Endothelial cell (in vitro differentiated cells): ENCODE data around the gene ZSWIM5. TPM values are rescaled to one million over a fixed set of nuclear protein-coding genes. Genes with fewer than 3 reads are reported as not detected.
"Not testable (repeated sequence)": the region's sequence is repeated elsewhere in the genome, so short reads cannot be mapped to it uniquely, and the experiment has no call there.

Experiments
- DNase-seq: peaks from one replicate; pipeline ENCODE4 v3.0.0; 2021; ENCODE audit warnings: low spot score
- H3K27ac Mint-ChIP-seq: one replicate; pipeline ENCODE4 v1.8.0; 2021; ENCODE audit warnings: mixed read lengths, inconsistent platforms; ENCODE audit not compliant: unreplicated experiment
- H3K27me3 Mint-ChIP-seq: one replicate; pipeline ENCODE4 v1.8.0; 2021; ENCODE audit warnings: mild to moderate bottlenecking, moderate library complexity, mixed read lengths, inconsistent platforms; ENCODE audit not compliant: unreplicated experiment
- H3K36me3 Mint-ChIP-seq: one replicate; pipeline ENCODE4 v1.8.0; 2021; ENCODE audit warnings: mild to moderate bottlenecking, low read depth, mixed read lengths, inconsistent platforms; ENCODE audit not compliant: unreplicated experiment
- H3K4me1 Mint-ChIP-seq: one replicate; pipeline ENCODE4 v1.8.0; 2021; ENCODE audit warnings: mild to moderate bottlenecking, mixed read lengths, inconsistent platforms; ENCODE audit not compliant: unreplicated experiment
- H3K4me3 Mint-ChIP-seq: one replicate; pipeline ENCODE4 v1.8.0; 2021; ENCODE audit warnings: mild to moderate bottlenecking, mixed read lengths, inconsistent platforms; ENCODE audit not compliant: unreplicated experiment
- H3K9me3 Mint-ChIP-seq: one replicate; pipeline ENCODE4 v1.8.0; 2021; ENCODE audit warnings: mixed read lengths, inconsistent platforms; ENCODE audit not compliant: unreplicated experiment
- CTCF ChIP-seq: fragments of 200-600 bp; sonication (generic); IDR thresholded peaks from one replicate; pipeline ENCODE4 v1.5.0; 2021; ENCODE audit warnings: antibody characterized with exemption; ENCODE audit not compliant: unreplicated experiment
- total RNA-seq: library from RNA; stranded (reverse); fragmentation: NEBNext Ultra II Directional; extraction: Animal tissue kit (Norgen Biotek cat#: 25700); gene quantifications from one replicate; pipeline ENCODE4 v1.2.1, GENCODE V29; 2021; ENCODE audit not compliant: unreplicated experiment

Gene ZSWIM5
- total RNA-seq, 1 donor from 2014 or later: 6.6 TPM

GRCh38 chr1:45112661-45113060 lies 93.7 kb downstream of the ZSWIM5 start:
- Mint-ChIP-seq H3K27ac (no peak overlapping the region), H3K4me3 (no peak overlapping the region), H3K36me3 (peaks cover 11% of the 10 kb centered on the region), H3K27me3 (peaks cover 3% of the 10 kb centered on the region), H3K9me3 (no peaks in the 10 kb centered on the region), H3K4me1 (no peaks in the 10 kb centered on the region)
- DNase-seq: no peak
- TF ChIP-seq CTCF: no peak

GRCh38 chr1:45111239-45111638 lies 95.2 kb downstream of the ZSWIM5 start:
- TF ChIP-seq CTCF: no peak
- H3K4me1 Mint-ChIP-seq: no peaks in the 10 kb centered on the region
- peaks cover 21% of the 10 kb centered on the region for H3K36me3 Mint-ChIP-seq
- H3K9me3 Mint-ChIP-seq: no peaks in the 10 kb centered on the region
- peaks cover 3% of the 10 kb centered on the region for H3K27me3 Mint-ChIP-seq
- no peak for DNase-seq
- H3K4me3 Mint-ChIP-seq: no peak overlapping the region
- no peak overlapping the region for H3K27ac Mint-ChIP-seq

- no peaks in the 10 kb centered on the region for H3K9me3 Mint-ChIP-seq
These were observed 98.6 kb downstream of the ZSWIM5 start for GRCh38 chr1:45107782-45108181.

GRCh38 chr1:45106864-45107263 lies 99.5 kb downstream of the ZSWIM5 start:
- not testable (repeated sequence) for DNase-seq, H3K4me3 Mint-ChIP-seq, H3K4me1 Mint-ChIP-seq, H3K27ac Mint-ChIP-seq, H3K9me3 Mint-ChIP-seq, H3K27me3 Mint-ChIP-seq
- peaks cover 25% of the 10 kb centered on the region for H3K36me3 Mint-ChIP-seq

More at GRCh38 chr1:45107782-45108181, 98.6 kb downstream of the ZSWIM5 start:
- H3K4me1 Mint-ChIP-seq: no peaks in the 10 kb centered on the region
- H3K4me3 Mint-ChIP-seq: peak overlapping the region; percentile 19
- no peak overlapping the region for H3K27ac Mint-ChIP-seq
- H3K36me3 Mint-ChIP-seq: peaks cover 25% of the 10 kb centered on the region
- no peak for DNase-seq
- no peak for TF ChIP-seq CTCF
- H3K27me3 Mint-ChIP-seq: peaks cover 3% of the 10 kb centered on the region

GRCh38 chr1:45106156-45106545 lies 100.3 kb downstream of the ZSWIM5 start:
- not testable (repeated sequence) for H3K27me3 Mint-ChIP-seq

GRCh38 chr1:45105486-45106155 lies 100.8 kb downstream of the ZSWIM5 start:
- not testable (repeated sequence) for DNase-seq, H3K27me3 Mint-ChIP-seq, H3K27ac Mint-ChIP-seq, H3K4me3 Mint-ChIP-seq, H3K4me1 Mint-ChIP-seq, H3K9me3 Mint-ChIP-seq
- H3K36me3 Mint-ChIP-seq: peaks cover 17% of the 10 kb centered on the region

More at GRCh38 chr1:45106156-45106545, 100.3 kb downstream of the ZSWIM5 start:
- not testable (repeated sequence) for H3K4me1 Mint-ChIP-seq, H3K27ac Mint-ChIP-seq, H3K9me3 Mint-ChIP-seq, H3K4me3 Mint-ChIP-seq, DNase-seq
- peaks cover 22% of the 10 kb centered on the region for H3K36me3 Mint-ChIP-seq
